Gastroesophageal sphincter (tissue), 4 donors: ENCODE measurements around the gene SAMD1. TPM values are rescaled to one million over a fixed set of nuclear protein-coding genes. Genes with fewer than 3 reads are reported as not detected.

Experiments
- ATAC-seq: fragments of 150-250 bp; one replicate; pipeline ENCODE4 v1.9.1; 2016; ENCODE audit warnings: mild to moderate bottlenecking, moderate library complexity
- H3K27ac ChIP-seq, 4 donors: fragments of 200-600 bp; sonication (generic) in 3 of 4; 1 replicate in 3 of 4; 2 replicates in 1 of 4; pipeline ENCODE4 v1.5.1; 2016 to 2019
- H3K27me3 ChIP-seq: fragments of 200-600 bp; sonication (generic); one replicate; pipeline ENCODE4 v1.5.1; 2019
- H3K36me3 ChIP-seq, 2 donors: fragments of 200-600 bp; sonication (generic); one replicate each; pipeline ENCODE4 v1.5.1; 2019; ENCODE audit warnings: control low read depth in 1 of 2
- H3K4me1 ChIP-seq, 3 donors: fragments of 200-600 bp; sonication (generic); 1 replicate in 2 of 3; 2 replicates in 1 of 3; pipeline ENCODE4 v1.5.1; 2016 to 2019; ENCODE audit warnings: control low read depth in 2 of 3
- H3K4me3 ChIP-seq, 2 donors: fragments of 200-600 bp; sonication (generic); one replicate each; pipeline ENCODE4 v1.5.1; 2019; ENCODE audit warnings: mild to moderate bottlenecking in 1 of 2, moderate library complexity in 1 of 2
- H3K9me3 ChIP-seq, 3 donors: fragments of 200-600 bp; sonication (generic); one replicate each; pipeline ENCODE4 v1.5.1; 2017 to 2019; ENCODE audit warnings: control low read depth in 2 of 3
- EP300 ChIP-seq: sonication (generic); formaldehyde crosslinking; IDR thresholded peaks from one replicate; pipeline ENCODE4 v1.6.1; 2017; ENCODE audit warnings: antibody characterized with exemption, mild to moderate bottlenecking
- POLR2A ChIP-seq, 2 donors: fragments of 450-650 bp; IDR thresholded peaks; one replicate each; pipeline ENCODE4 v1.6.1; 2017; ENCODE audit warnings: antibody characterized with exemption in 2 of 2, mild to moderate bottlenecking in 2 of 2, moderate library complexity in 1 of 2
- POLR2AphosphoS5 ChIP-seq: sonication (generic); formaldehyde crosslinking; IDR thresholded peaks from one replicate; pipeline ENCODE4 v1.6.1; 2017; ENCODE audit warnings: antibody characterized with exemption
- WGBS, 2 donors: methylation state at CpG; one replicate each; pipeline ENCODE4 v1.1.5; 2018; ENCODE audit warnings: low coverage in 1 of 2; 5-methylcytosine and 5-hydroxymethylcytosine counted together
- total RNA-seq, 4 donors: library from RNA; depleted of rRNA; stranded (reverse); fragments of >200 nt; gene quantifications; one replicate each; pipeline ENCODE4 v1.1.0, GENCODE V29; 2016
- TF ChIP-seq, protein P1 (sequence below), 4 experiments: fragments of 200-600 bp in 2 of 4; fragments of 450-650 bp in 2 of 4; sonication (generic) in 1 of 4; IDR thresholded peaks; one replicate each; pipeline ENCODE4 v1.5.1; 2017 to 2019; ENCODE audit warnings: antibody characterized with exemption in 4 of 4, mild to moderate bottlenecking in 2 of 4, moderate library complexity in 2 of 4

Gene SAMD1
- total RNA-seq, 4 donors from 2014 or later = 21.9 to 61.3 (median 41.3) TPM

DNA sequence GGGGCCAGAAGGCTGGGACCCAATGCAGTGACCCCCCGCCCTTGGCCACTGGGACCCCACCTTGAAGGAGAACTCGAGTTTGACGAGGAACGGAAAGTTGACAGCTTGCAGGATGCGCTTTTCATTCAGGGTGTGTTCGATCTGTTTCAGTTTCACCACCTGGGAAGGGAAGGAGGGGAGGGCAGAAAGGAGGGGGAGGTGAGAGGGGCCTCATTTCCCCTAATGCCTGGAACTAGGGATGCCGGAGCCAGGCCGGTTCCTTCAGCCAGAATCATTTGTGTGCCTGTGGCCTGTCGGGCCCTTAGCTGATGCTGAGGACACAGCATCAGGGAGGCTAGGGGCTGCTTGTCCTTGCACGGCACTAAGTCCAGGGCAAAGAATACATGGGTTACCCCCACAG is 12.2 kb upstream of the SAMD1 start:
- Histone ChIP-seq H3K4me1 (peaks cover 0 to 20% (median 6%) of the 10 kb centered on the region in 3 donors), H3K36me3 (peaks cover 0 to 97% of the 10 kb centered on the region in 2 donors), H3K27me3 (no peaks in the 10 kb centered on the region), H3K27ac (no peak overlapping the region), H3K9me3 (no peaks in the 10 kb centered on the region), H3K4me3 (no peak overlapping the region)
- WGBS, 2 donors = 82% methylated on average over 6 of the region's 10 CpGs; no CpG with 5 or more reads in 1 of the 2 donors
- ATAC-seq = no peak
- TF ChIP-seq POLR2AphosphoS5 = no peak

GRCh38 chr19:14102102-14102696 is 11.6 kb upstream of the SAMD1 start:
- WGBS, 2 donors = 67 to 73% methylated on average over 6 to 7 of the region's 11 CpGs
- no peak overlapping the region for H3K27ac ChIP-seq
- TF ChIP-seq POLR2AphosphoS5 (no peak), POLR2A (IDR thresholded peaks at IDR 0.05) (no peak), EP300 (no peak)
- TF ChIP-seq, protein P1, sequence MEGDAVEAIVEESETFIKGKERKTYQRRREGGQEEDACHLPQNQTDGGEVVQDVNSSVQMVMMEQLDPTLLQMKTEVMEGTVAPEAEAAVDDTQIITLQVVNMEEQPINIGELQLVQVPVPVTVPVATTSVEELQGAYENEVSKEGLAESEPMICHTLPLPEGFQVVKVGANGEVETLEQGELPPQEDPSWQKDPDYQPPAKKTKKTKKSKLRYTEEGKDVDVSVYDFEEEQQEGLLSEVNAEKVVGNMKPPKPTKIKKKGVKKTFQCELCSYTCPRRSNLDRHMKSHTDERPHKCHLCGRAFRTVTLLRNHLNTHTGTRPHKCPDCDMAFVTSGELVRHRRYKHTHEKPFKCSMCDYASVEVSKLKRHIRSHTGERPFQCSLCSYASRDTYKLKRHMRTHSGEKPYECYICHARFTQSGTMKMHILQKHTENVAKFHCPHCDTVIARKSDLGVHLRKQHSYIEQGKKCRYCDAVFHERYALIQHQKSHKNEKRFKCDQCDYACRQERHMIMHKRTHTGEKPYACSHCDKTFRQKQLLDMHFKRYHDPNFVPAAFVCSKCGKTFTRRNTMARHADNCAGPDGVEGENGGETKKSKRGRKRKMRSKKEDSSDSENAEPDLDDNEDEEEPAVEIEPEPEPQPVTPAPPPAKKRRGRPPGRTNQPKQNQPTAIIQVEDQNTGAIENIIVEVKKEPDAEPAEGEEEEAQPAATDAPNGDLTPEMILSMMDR (IDR thresholded peaks at IDR 0.05) = no peak
- H3K4me1 ChIP-seq = peaks cover 0 to 14% (median under 1%) of the 10 kb centered on the region in 3 donors
- no peak overlapping the region for H3K4me3 ChIP-seq
- no peak for ATAC-seq
- H3K9me3 ChIP-seq = no peaks in the 10 kb centered on the region
- H3K27me3 ChIP-seq = no peaks in the 10 kb centered on the region
- H3K36me3 ChIP-seq = peaks cover 0 to 100% of the 10 kb centered on the region in 2 donors

DNA sequence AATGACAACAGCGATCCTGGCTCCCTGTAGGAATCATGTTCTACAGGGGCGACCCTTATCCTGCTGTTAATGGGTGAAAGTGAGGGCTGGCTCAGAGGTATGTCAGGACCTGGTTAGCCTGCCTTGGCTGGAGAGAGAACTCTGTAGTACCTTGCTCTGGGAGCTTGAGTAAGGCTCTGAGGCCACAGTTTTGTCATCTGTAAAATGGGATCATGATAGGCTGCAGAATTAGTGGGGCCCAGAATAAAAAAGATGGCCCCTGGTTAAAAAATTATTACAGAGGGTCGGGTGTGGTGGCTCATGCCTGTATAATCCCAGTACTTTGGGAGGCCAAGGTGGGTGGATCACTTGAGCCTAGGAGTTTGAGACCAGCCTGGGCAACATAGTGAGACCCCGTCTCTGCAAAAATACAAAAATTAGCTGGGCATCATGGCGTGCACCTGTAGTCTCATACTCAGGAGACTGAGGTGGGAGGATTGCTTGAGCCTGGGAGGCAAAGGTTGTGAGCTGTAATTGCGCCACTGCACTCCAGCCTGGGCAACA is 10.5 kb upstream of the SAMD1 start:
- WGBS, 2 donors = 81 to 88% methylated on average over 3 of the region's 6 CpGs
- no peak overlapping the region for H3K4me3 ChIP-seq
- no peaks in the 10 kb centered on the region for H3K27me3 ChIP-seq
- TF ChIP-seq POLR2AphosphoS5 (no peak), EP300 (no peak), POLR2A (IDR thresholded peaks at IDR 0.05) (no peak)
- TF ChIP-seq, protein P1 (IDR thresholded peaks at IDR 0.05) = no peak
- ATAC-seq = no peak
- H3K36me3 ChIP-seq = peaks cover 0 to 100% of the 10 kb centered on the region in 2 donors
- H3K4me1 ChIP-seq = peaks cover 0 to 8% (median 0%) of the 10 kb centered on the region in 3 donors
- H3K9me3 ChIP-seq = no peaks in the 10 kb centered on the region
- no peak overlapping the region for H3K27ac ChIP-seq

DNA sequence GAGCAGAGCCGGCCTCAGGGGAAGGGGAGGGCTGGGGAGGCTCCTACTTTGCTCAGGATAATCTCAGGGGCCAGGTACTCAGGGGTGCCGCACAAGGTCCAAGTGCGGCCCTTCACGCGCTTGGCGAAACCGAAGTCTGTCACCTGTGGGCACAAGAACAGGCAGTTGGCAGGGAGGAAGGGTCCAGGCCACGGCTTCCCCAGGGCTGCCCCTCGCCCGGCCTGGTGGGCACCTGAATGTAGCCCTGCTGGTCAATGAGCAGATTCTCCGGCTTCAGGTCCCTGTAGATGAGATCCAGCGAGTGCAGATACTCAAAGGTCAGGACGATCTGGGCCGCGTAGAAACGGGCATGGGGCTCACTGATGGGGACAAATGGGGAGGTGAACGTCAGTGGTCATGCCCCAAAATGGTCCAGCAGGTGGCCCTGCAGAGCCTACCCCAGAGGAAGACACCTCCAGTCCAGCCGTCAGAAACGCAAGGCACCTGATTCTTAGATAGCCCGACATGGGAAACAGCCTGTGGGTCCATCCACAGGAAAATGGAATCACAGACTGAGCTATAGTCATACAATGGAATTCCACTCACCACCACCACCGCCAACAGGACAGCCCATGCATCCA is 7.1 kb upstream of the SAMD1 start:
- Histone ChIP-seq H3K27ac (no peak overlapping the region), H3K4me1 (peaks cover 0 to 8% (median 0%) of the 10 kb centered on the region in 3 donors), H3K36me3 (peaks cover 0 to 70% of the 10 kb centered on the region in 2 donors), H3K27me3 (no peaks in the 10 kb centered on the region), H3K4me3 (no peak overlapping the region), H3K9me3 (peaks cover 0 to 11% (median 0%) of the 10 kb centered on the region in 3 donors)
- no peak for TF ChIP-seq POLR2AphosphoS5
- no peak for TF ChIP-seq EP300
- TF ChIP-seq, protein P1 (IDR thresholded peaks at IDR 0.05) = peak in 3 of 4 experiments; percentile 27 to 40 (median 38)
- 62% methylated on average over 4 of the region's 21 CpGs; no CpG with 5 or more reads in 1 of the 2 donors for WGBS, 2 donors
- ATAC-seq = no peak

GRCh38 chr19:14096272-14096992 is 5.9 kb upstream of the SAMD1 start:
- no peak overlapping the region for H3K27ac ChIP-seq
- TF ChIP-seq, protein P1 (IDR thresholded peaks at IDR 0.05) = peak in 2 of 4 experiments; percentile 7 to 19
- TF ChIP-seq POLR2A (IDR thresholded peaks at IDR 0.05) = no peak
- peaks cover 0 to 12% (median 0%) of the 10 kb centered on the region in 3 donors for H3K9me3 ChIP-seq
- no peak for ATAC-seq
- H3K4me1 ChIP-seq = peaks cover 0 to 10% (median 3%) of the 10 kb centered on the region in 3 donors
- H3K27me3 ChIP-seq = no peaks in the 10 kb centered on the region
- H3K36me3 ChIP-seq = peaks cover 0 to 58% of the 10 kb centered on the region in 2 donors
- no peak overlapping the region for H3K4me3 ChIP-seq
- WGBS, 2 donors = 77 to 92% methylated on average over 2 to 3 of the region's 11 CpGs
